ENCODE data around the gene PITPNM2. TPM values are rescaled to one million over a fixed set of nuclear protein-coding genes. Genes with fewer than 3 reads are reported as not detected.

PITPNM2 gene
- total and polyA plus RNA-seq, 9 of the 15 experiments (the other 6 are each of a cell fraction or from before 2014, with no cell fraction given): 0.03 to 10.8 (median 2.9) TPM

DNA sequence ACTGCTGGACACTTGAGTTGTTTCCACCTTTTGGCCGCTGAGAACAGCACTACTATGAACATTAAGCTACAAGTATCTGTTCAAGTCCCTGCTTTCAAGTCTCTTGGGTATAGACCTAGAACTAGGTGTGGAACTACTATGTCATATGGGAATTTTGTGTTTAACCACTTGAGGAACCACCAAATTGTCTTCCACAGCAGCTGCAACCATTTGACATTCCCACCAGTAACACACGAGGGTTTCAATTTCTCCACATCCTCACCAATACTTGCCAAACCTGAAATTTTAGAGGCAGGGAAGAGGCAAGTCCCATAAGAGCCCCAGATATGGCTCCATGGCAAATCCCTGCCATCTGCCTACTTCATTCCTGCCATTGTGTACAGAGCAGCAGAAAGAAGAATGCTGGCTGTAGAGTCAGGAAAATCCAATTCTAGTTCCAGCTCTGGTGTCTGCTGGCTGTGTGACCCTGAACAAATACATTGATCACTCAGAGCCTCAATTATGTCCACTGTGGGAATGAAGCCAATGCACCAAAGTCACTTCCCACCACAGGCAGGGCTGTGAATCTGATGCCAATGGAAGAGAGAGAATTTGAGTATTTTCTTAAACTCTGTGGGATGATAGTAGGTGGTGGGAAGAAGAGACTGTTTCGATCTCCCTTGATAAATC, 17.8 kb downstream of the PITPNM2 start:
- DNase-seq (ENCODE audit: extremely low read depth in 1 of 4, low spot score in 3 of 4): no peak
- ATAC-seq: no peak
- TF ChIP-seq JUNB (CRISPR knock-in tag; conservative IDR thresholded peaks at IDR 0.05): no peak
- TF ChIP-seq SIX5 (IDR thresholded peaks at IDR 0.05; ENCODE audit: borderline replicate concordance in 1 of 2, insufficient read depth in 1 of 2, low read depth in 1 of 2, low read length in 2 of 2): no peak
- TF ChIP-seq ZC3H11A (IDR thresholded peaks at IDR 0.05; ENCODE audit: low read depth, low read length): no peak
- no peak for TF ChIP-seq SMARCE1 (IDR thresholded peaks at IDR 0.05)
- no peak for TF ChIP-seq PTRF (tag; IDR thresholded peaks at IDR 0.05)
- TF ChIP-seq, protein P1, sequence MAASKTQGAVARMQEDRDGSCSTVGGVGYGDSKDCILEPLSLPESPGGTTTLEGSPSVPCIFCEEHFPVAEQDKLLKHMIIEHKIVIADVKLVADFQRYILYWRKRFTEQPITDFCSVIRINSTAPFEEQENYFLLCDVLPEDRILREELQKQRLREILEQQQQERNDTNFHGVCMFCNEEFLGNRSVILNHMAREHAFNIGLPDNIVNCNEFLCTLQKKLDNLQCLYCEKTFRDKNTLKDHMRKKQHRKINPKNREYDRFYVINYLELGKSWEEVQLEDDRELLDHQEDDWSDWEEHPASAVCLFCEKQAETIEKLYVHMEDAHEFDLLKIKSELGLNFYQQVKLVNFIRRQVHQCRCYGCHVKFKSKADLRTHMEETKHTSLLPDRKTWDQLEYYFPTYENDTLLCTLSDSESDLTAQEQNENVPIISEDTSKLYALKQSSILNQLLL (CRISPR knock-in tag; IDR thresholded peaks at IDR 0.05; ENCODE audit: borderline replicate concordance): no peak
- TF ChIP-seq, protein P2, sequence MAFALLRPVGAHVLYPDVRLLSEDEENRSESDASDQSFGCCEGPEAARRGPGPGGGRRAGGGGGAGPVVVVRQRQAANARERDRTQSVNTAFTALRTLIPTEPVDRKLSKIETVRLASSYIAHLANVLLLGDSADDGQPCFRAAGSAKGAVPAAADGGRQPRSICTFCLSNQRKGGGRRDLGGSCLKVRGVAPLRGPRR (CRISPR knock-in tag; IDR thresholded peaks at IDR 0.05): no peak
- TF ChIP-seq, protein P3, sequence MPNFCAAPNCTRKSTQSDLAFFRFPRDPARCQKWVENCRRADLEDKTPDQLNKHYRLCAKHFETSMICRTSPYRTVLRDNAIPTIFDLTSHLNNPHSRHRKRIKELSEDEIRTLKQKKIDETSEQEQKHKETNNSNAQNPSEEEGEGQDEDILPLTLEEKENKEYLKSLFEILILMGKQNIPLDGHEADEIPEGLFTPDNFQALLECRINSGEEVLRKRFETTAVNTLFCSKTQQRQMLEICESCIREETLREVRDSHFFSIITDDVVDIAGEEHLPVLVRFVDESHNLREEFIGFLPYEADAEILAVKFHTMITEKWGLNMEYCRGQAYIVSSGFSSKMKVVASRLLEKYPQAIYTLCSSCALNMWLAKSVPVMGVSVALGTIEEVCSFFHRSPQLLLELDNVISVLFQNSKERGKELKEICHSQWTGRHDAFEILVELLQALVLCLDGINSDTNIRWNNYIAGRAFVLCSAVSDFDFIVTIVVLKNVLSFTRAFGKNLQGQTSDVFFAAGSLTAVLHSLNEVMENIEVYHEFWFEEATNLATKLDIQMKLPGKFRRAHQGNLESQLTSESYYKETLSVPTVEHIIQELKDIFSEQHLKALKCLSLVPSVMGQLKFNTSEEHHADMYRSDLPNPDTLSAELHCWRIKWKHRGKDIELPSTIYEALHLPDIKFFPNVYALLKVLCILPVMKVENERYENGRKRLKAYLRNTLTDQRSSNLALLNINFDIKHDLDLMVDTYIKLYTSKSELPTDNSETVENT (CRISPR knock-in tag; IDR thresholded peaks at IDR 0.05): no peak
- intact Hi-C loops (cut with micrococcal nuclease): no loop called here
- POLR2A ChIA-PET: interaction anchor here (0.9 to 1.0 kb wide), 2 partner anchors 10 to 158 kb away, joined by 3 to 5 read pairs; partner anchors contain the start of gene OGFOD2
- no peaks in the 10 kb centered on the region for H3K36me3 ChIP-seq (ENCODE audit: control insufficient read depth, insufficient read depth, low read length)
- BruUV-seq (replicated peaks): no TSS peak
- H3K4me3 ChIP-seq: no peak overlapping the region
- CTCF ChIA-PET (ENCODE audit: low intra/inter-chr PET ratio): no interaction called here
- peaks cover 0 to 4% of the 10 kb centered on the region in 2 experiments; a peak in 2 of 5 replicates for H3K4me1 ChIP-seq (replicated peaks in 1 of 2; ENCODE audit: control insufficient read depth in 2 of 2, insufficient read depth in 2 of 2, low read length in 2 of 2)
- H3K27me3 ChIP-seq (ENCODE audit: control insufficient read depth in 2 of 2, insufficient read depth in 2 of 2, low read length in 2 of 2): no peaks in the 10 kb centered on the region
- no peaks in the 10 kb centered on the region for H3K79me2 ChIP-seq (ENCODE audit: control insufficient read depth, insufficient read depth, low read length)
- 0 out of 2 replicates have a peak, but pooled peaks cover 3% of the 10 kb centered on the region for H4K20me1 ChIP-seq (replicated peaks; ENCODE audit: control insufficient read depth, insufficient read depth, low read length)
- in situ Hi-C loops (cut with MboI): no loop called here
- H3K4me2 ChIP-seq (ENCODE audit: insufficient read depth, low read length): no peak overlapping the region
- no peaks in the 10 kb centered on the region for H3K9me3 ChIP-seq (replicated peaks; ENCODE audit: control insufficient read depth, insufficient read depth, low read depth, low read length)
- H3K9ac ChIP-seq (ENCODE audit: insufficient read depth in 1 of 2, low read depth in 2 of 2, low read length in 2 of 2): no peak overlapping the region
- H2AFZ ChIP-seq (ENCODE audit: low read depth, low read length): no peak overlapping the region
- WGBS (ENCODE audit: insufficient coverage, low coverage, missing lambda C conversion rate): 48% methylated on average over 3 of the region's 3 CpGs
- no peak for FAIRE-seq
- H3K27ac ChIP-seq (ENCODE audit: extremely low read depth, low read depth, low read length): no peak overlapping the region
- H3K9me1 ChIP-seq (ENCODE audit: control insufficient read depth, insufficient read depth, low read length): no peaks in the 10 kb centered on the region

Measured in K562 (cell line).